ENCODE results near the gene CPXM1.

DNA sequence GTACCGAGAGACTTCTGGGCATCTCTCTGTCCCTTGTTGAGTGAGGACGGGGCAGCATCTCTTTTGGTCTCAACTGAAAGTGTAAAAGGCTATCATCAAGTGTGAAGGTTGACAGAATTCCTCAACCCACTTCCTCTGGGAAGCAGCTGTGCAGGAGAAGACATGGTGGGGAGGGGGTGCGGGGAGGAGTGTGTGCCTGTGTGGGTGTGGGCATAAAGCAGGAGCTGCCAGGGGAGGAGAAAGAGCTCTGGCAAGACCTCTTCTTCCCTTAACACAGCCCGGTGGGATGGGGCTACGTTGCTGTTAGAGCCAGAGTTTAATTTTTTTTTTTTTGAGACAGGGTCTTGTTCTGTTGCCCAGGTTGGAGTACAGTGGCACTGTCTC lies 31.8 kb downstream of the CPXM1 start:
- TF ChIP-seq POLR2AphosphoS5 (IDR thresholded peaks at IDR 0.05; ENCODE audit: insufficient read depth, low read depth, low read length) (no peak), EZH2 (IDR thresholded peaks at IDR 0.05; ENCODE audit: borderline replicate concordance, low read depth, low read length, severe bottlenecking) (no peak), POLR2A (IDR thresholded peaks at IDR 0.05; ENCODE audit: low read depth, low read length) (no peak), JUN (IDR thresholded peaks at IDR 0.05; ENCODE audit: borderline replicate concordance, insufficient read depth, insufficient read length, low read depth) (no peak), GATA2 (IDR thresholded peaks at IDR 0.05; ENCODE audit: insufficient read depth, insufficient read length, low read depth, low read length) (no peak), MYC (IDR thresholded peaks at IDR 0.05; ENCODE audit: low read depth, low read length) (no peak), FOS (IDR thresholded peaks at IDR 0.05; ENCODE audit: borderline replicate concordance, insufficient read depth, low read length) (no peak)
- TF ChIP-seq, protein P1, sequence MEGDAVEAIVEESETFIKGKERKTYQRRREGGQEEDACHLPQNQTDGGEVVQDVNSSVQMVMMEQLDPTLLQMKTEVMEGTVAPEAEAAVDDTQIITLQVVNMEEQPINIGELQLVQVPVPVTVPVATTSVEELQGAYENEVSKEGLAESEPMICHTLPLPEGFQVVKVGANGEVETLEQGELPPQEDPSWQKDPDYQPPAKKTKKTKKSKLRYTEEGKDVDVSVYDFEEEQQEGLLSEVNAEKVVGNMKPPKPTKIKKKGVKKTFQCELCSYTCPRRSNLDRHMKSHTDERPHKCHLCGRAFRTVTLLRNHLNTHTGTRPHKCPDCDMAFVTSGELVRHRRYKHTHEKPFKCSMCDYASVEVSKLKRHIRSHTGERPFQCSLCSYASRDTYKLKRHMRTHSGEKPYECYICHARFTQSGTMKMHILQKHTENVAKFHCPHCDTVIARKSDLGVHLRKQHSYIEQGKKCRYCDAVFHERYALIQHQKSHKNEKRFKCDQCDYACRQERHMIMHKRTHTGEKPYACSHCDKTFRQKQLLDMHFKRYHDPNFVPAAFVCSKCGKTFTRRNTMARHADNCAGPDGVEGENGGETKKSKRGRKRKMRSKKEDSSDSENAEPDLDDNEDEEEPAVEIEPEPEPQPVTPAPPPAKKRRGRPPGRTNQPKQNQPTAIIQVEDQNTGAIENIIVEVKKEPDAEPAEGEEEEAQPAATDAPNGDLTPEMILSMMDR (IDR thresholded peaks at IDR 0.05; ENCODE audit: extremely low read depth in 1 of 2, insufficient read depth in 1 of 2, low read depth in 1 of 2, low read length in 2 of 2): no peak
- TF ChIP-seq, protein P2, sequence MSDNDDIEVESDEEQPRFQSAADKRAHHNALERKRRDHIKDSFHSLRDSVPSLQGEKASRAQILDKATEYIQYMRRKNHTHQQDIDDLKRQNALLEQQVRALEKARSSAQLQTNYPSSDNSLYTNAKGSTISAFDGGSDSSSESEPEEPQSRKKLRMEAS (IDR thresholded peaks at IDR 0.05; ENCODE audit: insufficient read depth, insufficient read length): no peak

All from endothelial cell of umbilical vein (primary cell).